ENCODE measurements around the gene WDR83.

WDR83 gene

DNA sequence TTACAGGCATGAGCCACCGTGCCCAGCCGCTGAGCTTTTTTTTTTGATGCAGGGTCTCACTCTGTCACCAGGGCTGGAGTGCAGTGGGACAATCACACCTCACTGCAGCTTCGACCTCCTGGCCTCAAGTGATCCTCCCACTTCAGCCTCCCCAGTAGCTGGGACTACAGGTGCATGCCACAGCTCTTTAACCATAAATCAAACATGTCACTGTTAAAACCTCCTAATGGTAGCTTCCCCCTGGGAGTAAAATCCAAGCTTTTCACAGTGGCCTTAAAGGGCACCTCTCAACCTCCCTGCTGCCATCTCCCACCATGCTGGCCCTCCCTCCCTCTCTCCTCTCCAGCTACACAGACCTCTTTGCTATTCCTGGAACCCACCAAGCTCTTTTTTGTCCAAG lies 19.2 kb downstream of the WDR83 start:
- DNase-seq (ENCODE audit: insufficient read length, low spot score) (no peak), FAIRE-seq (no peak)
- TF ChIP-seq, protein P1, sequence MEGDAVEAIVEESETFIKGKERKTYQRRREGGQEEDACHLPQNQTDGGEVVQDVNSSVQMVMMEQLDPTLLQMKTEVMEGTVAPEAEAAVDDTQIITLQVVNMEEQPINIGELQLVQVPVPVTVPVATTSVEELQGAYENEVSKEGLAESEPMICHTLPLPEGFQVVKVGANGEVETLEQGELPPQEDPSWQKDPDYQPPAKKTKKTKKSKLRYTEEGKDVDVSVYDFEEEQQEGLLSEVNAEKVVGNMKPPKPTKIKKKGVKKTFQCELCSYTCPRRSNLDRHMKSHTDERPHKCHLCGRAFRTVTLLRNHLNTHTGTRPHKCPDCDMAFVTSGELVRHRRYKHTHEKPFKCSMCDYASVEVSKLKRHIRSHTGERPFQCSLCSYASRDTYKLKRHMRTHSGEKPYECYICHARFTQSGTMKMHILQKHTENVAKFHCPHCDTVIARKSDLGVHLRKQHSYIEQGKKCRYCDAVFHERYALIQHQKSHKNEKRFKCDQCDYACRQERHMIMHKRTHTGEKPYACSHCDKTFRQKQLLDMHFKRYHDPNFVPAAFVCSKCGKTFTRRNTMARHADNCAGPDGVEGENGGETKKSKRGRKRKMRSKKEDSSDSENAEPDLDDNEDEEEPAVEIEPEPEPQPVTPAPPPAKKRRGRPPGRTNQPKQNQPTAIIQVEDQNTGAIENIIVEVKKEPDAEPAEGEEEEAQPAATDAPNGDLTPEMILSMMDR (IDR thresholded peaks at IDR 0.05; ENCODE audit: insufficient read depth, missing control alignments) = no peak

DNA sequence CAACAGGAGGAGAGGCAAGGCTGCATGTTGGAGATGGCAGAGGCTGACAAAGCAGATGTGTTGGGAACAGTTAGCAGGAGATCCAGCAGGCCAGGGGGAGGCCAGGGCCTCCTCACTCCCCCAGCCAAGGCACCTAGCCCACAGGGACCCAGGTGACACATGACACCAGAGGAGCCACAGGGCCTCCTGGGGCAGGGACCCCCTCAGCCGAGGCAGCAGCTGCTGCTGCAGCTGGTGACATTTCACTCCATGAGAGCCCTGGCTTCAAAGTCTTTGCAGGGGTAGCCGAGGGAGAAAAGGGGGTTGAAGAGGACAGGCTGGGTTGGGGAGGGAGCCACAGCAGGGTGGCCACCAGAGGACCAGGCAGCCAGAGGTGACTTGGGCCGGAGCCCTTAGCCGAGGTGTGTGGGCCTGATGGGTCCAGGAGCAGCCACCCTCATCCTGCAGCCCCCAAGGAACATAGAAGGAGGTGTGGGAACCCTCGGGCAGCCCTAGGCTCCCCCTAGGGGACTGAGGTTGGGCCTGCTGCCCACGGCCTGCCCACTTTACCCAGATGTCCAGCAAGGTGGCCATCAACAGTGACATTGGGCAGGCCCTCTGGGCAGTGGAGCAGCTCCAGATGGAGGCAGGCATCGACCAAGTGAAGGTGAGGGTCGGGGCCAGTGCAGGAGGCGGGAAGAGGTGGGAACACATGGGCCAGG lies 21.0 kb downstream of the WDR83 start, which contains the start of gene GNG14:
Gene GNG14, plus strand, starts transcription at position 503 of the 701 bp plus-strand sequence. Its CDS starts 51 bp downstream, at position 554.
- TF ChIP-seq, protein P1 (IDR thresholded peaks at IDR 0.05; ENCODE audit: insufficient read depth, missing control alignments) = no peak
- FAIRE-seq = no peak

DNA sequence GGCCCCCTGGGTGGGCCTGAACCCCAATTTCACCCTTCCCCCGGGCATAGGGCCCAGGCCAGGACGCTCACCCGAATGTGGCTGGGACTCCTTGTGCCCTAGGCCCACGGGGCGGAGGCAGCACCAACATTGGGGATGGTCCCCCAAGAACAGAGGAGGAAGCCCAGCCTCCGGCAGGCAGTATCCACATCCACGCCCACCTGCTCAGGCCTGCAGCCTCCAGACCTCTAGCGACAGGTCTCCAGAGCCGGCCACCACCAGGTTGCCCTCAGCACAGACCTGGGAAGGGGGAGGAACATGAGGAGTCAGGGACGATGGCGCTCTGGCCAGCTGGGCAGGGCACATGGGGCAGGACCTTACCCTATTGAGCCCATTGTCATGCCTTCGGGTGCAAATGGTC lies 22.4 kb downstream of the WDR83 start:
- FAIRE-seq = no peak
- no peak for DNase-seq (ENCODE audit: insufficient read length, low spot score)
- TF ChIP-seq, protein P1 (IDR thresholded peaks at IDR 0.05; ENCODE audit: insufficient read depth, missing control alignments) = no peak

More for the DNA sequence above, 21.0 kb downstream of the WDR83 start, which contains the start of gene GNG14:
- DNase-seq (ENCODE audit: insufficient read length, low spot score) = no peak

DNA sequence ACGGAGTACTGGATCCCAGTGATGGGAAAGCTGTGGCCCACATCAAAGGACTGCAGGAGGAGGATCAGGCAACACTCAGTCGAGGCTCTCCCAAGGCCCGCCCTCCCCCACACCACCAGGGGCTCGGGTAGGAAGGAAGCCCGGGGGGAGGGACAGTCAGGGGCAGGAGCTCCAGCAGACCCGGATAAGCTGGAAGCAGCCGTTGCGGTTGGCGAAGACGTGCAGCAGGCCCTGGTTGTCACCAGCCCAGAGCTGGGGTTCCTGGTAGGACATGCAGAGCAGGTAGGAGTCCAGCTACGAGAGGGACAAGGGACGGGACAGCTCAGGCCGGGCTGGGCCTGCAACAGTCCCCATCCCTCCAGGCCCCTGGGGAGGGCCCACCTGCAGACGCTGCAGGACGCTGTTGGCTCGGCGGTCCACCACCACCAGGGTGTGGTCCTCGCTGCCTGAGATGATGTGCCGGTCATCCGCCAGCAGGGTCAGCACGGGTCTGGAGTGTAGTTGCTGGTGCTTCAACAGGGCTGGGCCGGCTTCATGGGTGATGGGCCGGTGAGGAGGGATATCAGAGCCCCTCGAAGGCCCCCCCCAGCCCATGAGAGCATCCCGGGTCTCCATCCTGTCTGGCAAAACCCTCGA lies 23.1 kb downstream of the WDR83 start:
- TF ChIP-seq, protein P1 (IDR thresholded peaks at IDR 0.05; ENCODE audit: insufficient read depth, missing control alignments) = no peak
- FAIRE-seq = no peak
- DNase-seq (ENCODE audit: insufficient read length, low spot score) = no peak

DNA sequence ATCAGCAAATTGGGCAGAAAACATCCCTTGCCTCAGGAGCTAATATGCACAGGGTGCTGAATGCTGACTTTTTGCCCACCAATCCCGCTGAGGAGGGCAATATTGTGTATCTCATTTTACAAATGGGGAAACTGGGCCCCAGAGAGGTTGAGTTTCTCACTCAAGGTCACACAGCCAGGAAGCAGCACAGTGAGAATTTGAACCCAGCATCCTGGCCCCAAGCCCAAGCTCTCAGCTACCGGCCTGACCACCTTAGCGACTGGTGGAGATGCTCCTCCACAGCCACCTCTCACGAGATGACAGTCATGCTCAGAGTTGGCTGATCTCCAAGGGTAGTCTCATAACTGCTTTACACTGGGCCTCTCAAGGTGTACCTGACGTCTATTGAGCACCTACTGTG lies 26.4 kb downstream of the WDR83 start:
- no peak for DNase-seq (ENCODE audit: insufficient read length, low spot score)
- no peak for FAIRE-seq
- TF ChIP-seq, protein P1 (IDR thresholded peaks at IDR 0.05; ENCODE audit: insufficient read depth, missing control alignments) = no peak

DNA sequence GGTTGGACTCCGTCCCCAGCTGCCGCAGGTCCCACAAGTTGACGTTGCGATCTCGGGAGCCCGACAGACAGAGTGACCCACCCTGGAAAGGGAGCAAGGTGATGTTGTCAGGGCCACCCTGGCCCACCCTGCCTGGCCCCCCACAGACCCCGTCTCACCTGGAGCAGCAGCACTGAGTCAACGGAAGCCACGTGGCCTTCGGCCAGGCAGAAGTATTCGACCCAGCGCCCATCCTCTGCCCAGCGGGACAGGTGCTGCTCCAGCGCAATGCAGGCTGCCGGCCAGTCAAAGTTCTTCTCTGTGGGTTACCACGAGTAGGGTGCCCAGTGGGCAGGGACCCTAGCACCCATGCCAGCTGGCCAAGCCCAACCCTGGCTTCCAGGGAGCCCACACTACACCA lies 28.0 kb downstream of the WDR83 start:
- FAIRE-seq = no peak
- TF ChIP-seq, protein P1 (IDR thresholded peaks at IDR 0.05; ENCODE audit: insufficient read depth, missing control alignments) = no peak
- DNase-seq (ENCODE audit: insufficient read length, low spot score) = no peak

DNA sequence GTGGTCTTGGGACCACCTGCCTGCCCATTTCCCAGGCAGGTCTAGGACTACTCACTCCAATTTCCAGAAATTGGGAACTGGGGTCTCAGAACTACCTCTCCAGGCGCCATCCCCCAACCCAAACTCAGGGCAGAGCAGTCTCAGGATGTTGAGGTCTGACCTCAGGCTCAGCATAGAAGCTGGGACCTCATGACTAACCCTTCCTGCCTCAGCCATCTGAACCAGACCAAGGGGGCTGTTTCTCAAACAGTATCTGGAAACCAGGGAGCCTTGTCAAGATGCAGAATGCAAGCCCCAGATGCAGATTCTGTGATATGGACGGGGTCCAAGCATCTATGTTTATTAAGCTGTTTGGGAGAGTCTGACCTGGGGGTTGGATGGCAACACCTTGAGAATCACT lies 28.5 kb downstream of the WDR83 start:
- DNase-seq (ENCODE audit: insufficient read length, low spot score) (no peak), FAIRE-seq (no peak)
- TF ChIP-seq, protein P1 (IDR thresholded peaks at IDR 0.05; ENCODE audit: insufficient read depth, missing control alignments) = no peak

All from D721Med (cell line).